HEK293 (cell line): Measurements from ENCODE around the gene ERFE.
A peak's percentile ranks its signal among the peaks of the same experiment; 100 is the strongest.

ENCODE experiments used
- CTCF ChIA-PET: fragments of 350-600 bp; formaldehyde crosslinking; extraction: SDS; loops from one replicate; lab custom pipeline; 2021; ENCODE audit warnings: antibody characterized with exemption; lab: Yijun Ruan, JAX
- POLR2A ChIA-PET: fragments of 300-600 bp; formaldehyde crosslinking; extraction: SDS; loops from one replicate; lab custom pipeline; 2020; ENCODE audit warnings: antibody characterized with exemption, inconsistent platforms; lab: Yijun Ruan, JAX
- H3K27ac ChIP-seq: fragments of 200-500 bp; sonication (Bioruptor generic); 2 replicates; pipeline ENCODE4 v1.5.1; 2014; ENCODE audit warnings: low read depth, low read length, control low read depth, inconsistent platforms; ENCODE audit errors: extremely low read depth
- H3K36me3 ChIP-seq, 2 experiments: fragments of 200-500 bp in 1 of 2; sonication (Bioruptor generic) in 1 of 2; 1 replicate in 1 of 2; 2 replicates in 1 of 2; pipeline ENCODE4 v1.5.1; 2014 to 2017; ENCODE audit warnings: inconsistent platforms in 2 of 2, low read length in 2 of 2; ENCODE audit not compliant: control insufficient read depth in 2 of 2, insufficient read depth in 1 of 2
- H3K4me1 ChIP-seq: fragments of 200-500 bp; sonication (Bioruptor generic); 2 replicates; pipeline ENCODE4 v1.5.1; 2014; ENCODE audit warnings: mild to moderate bottlenecking, low read length, inconsistent platforms; ENCODE audit not compliant: control insufficient read depth, insufficient read depth
- H3K4me3 ChIP-seq: 2 replicates; pipeline ENCODE4 v1.5.1; 2011; ENCODE audit warnings: low read depth, mild to moderate bottlenecking, control low read depth, low read length, moderate library complexity
- H3K9me3 ChIP-seq: fragments of 200-500 bp; sonication (Bioruptor generic); 2 replicates; pipeline ENCODE4 v1.5.1; 2014; ENCODE audit warnings: low read depth, low read length, inconsistent platforms; ENCODE audit not compliant: control insufficient read depth, insufficient read depth
- EGR2 ChIP-seq: fragments of 450-650 bp; formaldehyde crosslinking; IDR thresholded peaks from 2 replicates; pipeline ENCODE4 v1.5.1; 2016; ENCODE audit warnings: low read depth, missing biosample characterization, missing genetic modification characterization
- KLF16 ChIP-seq: fragments of 450-650 bp; formaldehyde crosslinking; IDR thresholded peaks from 2 replicates; pipeline ENCODE4 v1.5.1; 2017; ENCODE audit warnings: missing biosample characterization, missing genetic modification characterization
- SETDB1 ChIP-seq: IDR thresholded peaks from one replicate; pipeline ENCODE4 v1.6.1; 2017; ENCODE audit warnings: mild to moderate bottlenecking, low read length, moderate library complexity, mixed read lengths; ENCODE audit not compliant: insufficient read length
- YY2 ChIP-seq: fragments of 450-650 bp; formaldehyde crosslinking; IDR thresholded peaks from 2 replicates; pipeline ENCODE4 v1.5.1; 2016; ENCODE audit warnings: missing biosample characterization, missing genetic modification characterization
- ZBTB20 ChIP-seq: fragments of 450-650 bp; formaldehyde crosslinking; IDR thresholded peaks from 2 replicates; pipeline ENCODE4 v1.5.1; 2016; ENCODE audit warnings: missing biosample characterization, missing genetic modification characterization
- ZBTB7A ChIP-seq: fragments of 450-650 bp; formaldehyde crosslinking; IDR thresholded peaks from 2 replicates; pipeline ENCODE4 v1.5.1; 2016; ENCODE audit warnings: low read depth, missing biosample characterization, missing genetic modification characterization
- ZNF121 ChIP-seq: fragments of 450-650 bp; formaldehyde crosslinking; IDR thresholded peaks from 2 replicates; pipeline ENCODE4 v1.5.1; 2016; ENCODE audit warnings: missing biosample characterization, missing genetic modification characterization
- ZNF148 ChIP-seq: fragments of 450-650 bp; formaldehyde crosslinking; IDR thresholded peaks from 2 replicates; pipeline ENCODE4 v1.5.0; 2017; ENCODE audit warnings: missing biosample characterization, missing genetic modification characterization, borderline replicate concordance
- ZNF19 ChIP-seq: fragments of 450-650 bp; formaldehyde crosslinking; IDR thresholded peaks from 2 replicates; pipeline ENCODE4; 2016; ENCODE audit warnings: missing biosample characterization, missing genetic modification characterization, low read depth
- ZNF202 ChIP-seq: fragments of 450-650 bp; formaldehyde crosslinking; IDR thresholded peaks from 2 replicates; pipeline ENCODE4 v1.5.1; 2016; ENCODE audit warnings: missing biosample characterization, missing genetic modification characterization, borderline replicate concordance
- ZNF214 ChIP-seq: fragments of 450-650 bp; formaldehyde crosslinking; IDR thresholded peaks from 2 replicates; pipeline ENCODE4 v1.5.1; 2017; ENCODE audit warnings: missing biosample characterization, mild to moderate bottlenecking, missing genetic modification characterization, borderline replicate concordance
- ZNF324 ChIP-seq: fragments of 450-650 bp; formaldehyde crosslinking; IDR thresholded peaks from 2 replicates; pipeline ENCODE4 v1.5.1; 2016; ENCODE audit warnings: missing biosample characterization, missing genetic modification characterization
- ZNF341 ChIP-seq: fragments of 450-650 bp; formaldehyde crosslinking; IDR thresholded peaks from 2 replicates; pipeline ENCODE4; 2016; ENCODE audit warnings: low read depth, missing biosample characterization, missing genetic modification characterization
- ZNF391 ChIP-seq: fragments of 450-650 bp; formaldehyde crosslinking; IDR thresholded peaks from 2 replicates; pipeline ENCODE4 v1.5.1; 2016; ENCODE audit warnings: low read depth, missing biosample characterization, missing genetic modification characterization, borderline replicate concordance
- ZNF426 ChIP-seq: fragments of 450-650 bp; formaldehyde crosslinking; IDR thresholded peaks from 2 replicates; pipeline ENCODE4 v1.5.1; 2017; ENCODE audit warnings: missing biosample characterization, missing genetic modification characterization, mild to moderate bottlenecking, inconsistent platforms, moderate library complexity
- ZNF510 ChIP-seq: fragments of 450-650 bp; formaldehyde crosslinking; IDR thresholded peaks from 2 replicates; pipeline ENCODE4 v1.5.1; 2018; ENCODE audit warnings: mild to moderate bottlenecking, missing genetic modification characterization, missing biosample characterization; ENCODE audit not compliant: insufficient replicate concordance
- ZNF548 ChIP-seq: fragments of 450-650 bp; formaldehyde crosslinking; IDR thresholded peaks from 2 replicates; pipeline ENCODE4 v1.5.1; 2016; ENCODE audit warnings: missing biosample characterization, missing genetic modification characterization
- ZNF555 ChIP-seq: fragments of 450-650 bp; formaldehyde crosslinking; conservative IDR thresholded peaks from 2 replicates; pipeline ENCODE4 v1.5.1; 2017; ENCODE audit warnings: missing biosample characterization, mild to moderate bottlenecking, missing genetic modification characterization, inconsistent platforms
- ZNF571 ChIP-seq: fragments of 450-650 bp; formaldehyde crosslinking; IDR thresholded peaks from 2 replicates; pipeline ENCODE4 v1.5.0; 2017; ENCODE audit warnings: missing biosample characterization, missing genetic modification characterization
- ZNF624 ChIP-seq: fragments of 450-650 bp; formaldehyde crosslinking; IDR thresholded peaks from 2 replicates; pipeline ENCODE4 v1.5.1; 2017; ENCODE audit warnings: missing biosample characterization, missing genetic modification characterization
- ZNF639 ChIP-seq: fragments of 450-650 bp; formaldehyde crosslinking; IDR thresholded peaks from 2 replicates; pipeline ENCODE4 v1.5.1; 2016; ENCODE audit warnings: missing biosample characterization, missing genetic modification characterization
- ZNF664 ChIP-seq: fragments of 450-650 bp; formaldehyde crosslinking; IDR thresholded peaks from 2 replicates; pipeline ENCODE4 v1.5.1; 2016; ENCODE audit warnings: missing biosample characterization, missing genetic modification characterization
- TF ChIP-seq, protein P1 (sequence below): fragments of 450-650 bp; formaldehyde crosslinking; IDR thresholded peaks from 2 replicates; pipeline ENCODE4 v1.5.1; 2016; ENCODE audit warnings: missing biosample characterization, missing genetic modification characterization, low read depth

The ERFE gene

DNA sequence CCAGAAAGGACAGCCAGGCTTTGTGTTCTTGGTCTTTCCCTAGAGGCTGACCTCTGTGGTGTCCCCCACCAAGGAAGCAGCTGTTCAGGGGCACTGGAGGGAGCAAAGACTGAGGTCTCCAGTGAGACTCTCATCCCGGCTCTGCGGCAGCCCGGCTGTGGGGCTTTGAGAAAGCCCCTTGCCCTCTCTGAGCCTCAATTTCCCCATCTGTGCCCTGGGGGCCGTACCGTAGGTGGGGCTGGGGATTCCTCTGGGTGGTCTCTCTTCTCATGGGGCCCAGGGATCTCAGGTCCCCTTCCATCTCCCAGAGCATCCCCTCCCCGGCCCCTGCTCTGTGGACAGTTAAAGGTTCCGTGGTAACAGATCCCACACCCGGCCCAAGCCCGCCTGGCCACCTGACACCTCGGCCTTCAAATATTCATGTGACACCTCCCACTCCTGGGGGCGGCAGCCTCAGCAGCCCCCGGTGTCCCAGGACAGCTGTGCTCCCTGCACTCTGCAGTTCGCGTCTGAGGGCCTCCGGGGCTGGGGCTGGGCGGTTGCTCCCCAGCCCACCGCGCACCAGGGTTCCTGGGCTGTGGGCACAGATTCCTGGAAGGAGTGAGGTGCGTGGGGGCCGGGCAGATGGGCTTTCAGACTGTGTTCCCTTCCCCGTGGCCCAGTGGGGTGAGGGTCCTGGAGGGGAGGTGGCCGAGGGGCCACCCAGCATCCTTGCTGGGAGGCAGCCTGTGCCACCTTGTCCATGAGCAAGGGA is 35.4 kb upstream of the ERFE start:
- H3K27ac ChIP-seq, result no peak overlapping the region
- POLR2A ChIA-PET, result no interaction called here
- no peaks in the 10 kb centered on the region for H3K9me3 ChIP-seq
- CTCF ChIA-PET, result no interaction called here
- no peak overlapping the region for H3K4me3 ChIP-seq
- H3K36me3 ChIP-seq, result no peaks in the 10 kb centered on the region
- no peaks in the 10 kb centered on the region for H3K4me1 ChIP-seq
- TF ChIP-seq EGR2 (tag by site-specific recombination) (0 out of 2 replicates have a peak, but pooled peaks have one; percentile 6), ZNF121 (tag by site-specific recombination) (no peak), ZNF664 (tag by site-specific recombination) (no peak)
- TF ChIP-seq, all 188 proteins: peak for 1

DNA sequence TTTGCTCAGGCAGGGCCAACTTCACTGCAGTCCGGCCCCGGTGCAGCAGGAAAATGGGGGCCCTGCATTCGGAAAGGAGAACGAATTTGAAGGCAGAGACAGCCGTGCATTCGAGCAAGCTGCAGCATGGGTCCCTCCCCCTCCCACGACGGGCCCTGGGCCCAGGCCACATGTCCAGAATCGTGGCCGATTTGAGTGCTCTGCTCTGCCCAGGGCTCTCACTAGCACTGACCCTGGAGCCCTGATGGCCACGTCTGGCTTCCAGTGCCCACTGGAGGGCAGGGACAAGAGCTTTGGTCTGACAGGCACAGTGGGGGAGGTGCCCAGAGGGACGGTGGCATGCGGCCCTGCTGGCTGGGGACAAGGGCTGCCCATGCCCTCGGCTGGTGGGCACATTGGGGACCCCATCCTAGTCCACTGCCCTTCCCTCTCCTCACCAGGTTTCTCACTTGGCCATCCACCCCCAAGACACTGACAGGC is 34.7 kb upstream of the ERFE start:
- CTCF ChIA-PET, result no interaction called here
- POLR2A ChIA-PET, result no interaction called here
- H3K4me3 ChIP-seq, result no peak overlapping the region
- H3K4me1 ChIP-seq, result no peaks in the 10 kb centered on the region
- H3K27ac ChIP-seq, result no peak overlapping the region
- H3K36me3 ChIP-seq, result no peaks in the 10 kb centered on the region
- H3K9me3 ChIP-seq, result no peaks in the 10 kb centered on the region
- TF ChIP-seq ZNF510 (no peak), ZNF202 (tag by site-specific recombination) (no peak), ZNF571 (no peak), ZNF341 (tag by site-specific recombination) (no peak), ZNF426 (no peak), ZNF324 (tag by site-specific recombination) (no peak), SETDB1 (no peak), ZNF555 (tag by site-specific recombination) (no peak), ZBTB20 (tag by site-specific recombination) (no peak), ZNF148 (tag by site-specific recombination) (no peak), ZNF391 (tag by site-specific recombination) (no peak), ZNF639 (tag by site-specific recombination) (no peak), ZBTB7A (no peak), ZNF214 (no peak), YY2 (no peak), ZNF624 (no peak), ZNF19 (tag by site-specific recombination) (no peak), ZNF548 (tag by site-specific recombination) (no peak), KLF16 (no peak)
- TF ChIP-seq, protein P1, sequence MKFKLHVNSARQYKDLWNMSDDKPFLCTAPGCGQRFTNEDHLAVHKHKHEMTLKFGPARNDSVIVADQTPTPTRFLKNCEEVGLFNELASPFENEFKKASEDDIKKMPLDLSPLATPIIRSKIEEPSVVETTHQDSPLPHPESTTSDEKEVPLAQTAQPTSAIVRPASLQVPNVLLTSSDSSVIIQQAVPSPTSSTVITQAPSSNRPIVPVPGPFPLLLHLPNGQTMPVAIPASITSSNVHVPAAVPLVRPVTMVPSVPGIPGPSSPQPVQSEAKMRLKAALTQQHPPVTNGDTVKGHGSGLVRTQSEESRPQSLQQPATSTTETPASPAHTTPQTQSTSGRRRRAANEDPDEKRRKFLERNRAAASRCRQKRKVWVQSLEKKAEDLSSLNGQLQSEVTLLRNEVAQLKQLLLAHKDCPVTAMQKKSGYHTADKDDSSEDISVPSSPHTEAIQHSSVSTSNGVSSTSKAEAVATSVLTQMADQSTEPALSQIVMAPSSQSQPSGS (tag by site-specific recombination), result no peak
- TF ChIP-seq, all 188 proteins: peak for 0
